DND-41 (cell line): ENCODE results near the gene COL8A2.

ENCODE experiments used
- EZH2 ChIP-seq: IDR thresholded peaks from 3 replicates; pipeline ENCODE4 v1.6.1; 2012; ENCODE audit warnings: borderline replicate concordance, low read depth, mild to moderate bottlenecking, moderate library complexity, low read length, inconsistent platforms; ENCODE audit not compliant: severe bottlenecking
- TF ChIP-seq, protein P1 (sequence below): IDR thresholded peaks from 2 replicates; pipeline ENCODE4 v1.5.1; 2012; ENCODE audit warnings: borderline replicate concordance, low read length, moderate library complexity, mild to moderate bottlenecking; ENCODE audit not compliant: poor library complexity, severe bottlenecking; ENCODE audit errors: extremely low read depth

DNA sequence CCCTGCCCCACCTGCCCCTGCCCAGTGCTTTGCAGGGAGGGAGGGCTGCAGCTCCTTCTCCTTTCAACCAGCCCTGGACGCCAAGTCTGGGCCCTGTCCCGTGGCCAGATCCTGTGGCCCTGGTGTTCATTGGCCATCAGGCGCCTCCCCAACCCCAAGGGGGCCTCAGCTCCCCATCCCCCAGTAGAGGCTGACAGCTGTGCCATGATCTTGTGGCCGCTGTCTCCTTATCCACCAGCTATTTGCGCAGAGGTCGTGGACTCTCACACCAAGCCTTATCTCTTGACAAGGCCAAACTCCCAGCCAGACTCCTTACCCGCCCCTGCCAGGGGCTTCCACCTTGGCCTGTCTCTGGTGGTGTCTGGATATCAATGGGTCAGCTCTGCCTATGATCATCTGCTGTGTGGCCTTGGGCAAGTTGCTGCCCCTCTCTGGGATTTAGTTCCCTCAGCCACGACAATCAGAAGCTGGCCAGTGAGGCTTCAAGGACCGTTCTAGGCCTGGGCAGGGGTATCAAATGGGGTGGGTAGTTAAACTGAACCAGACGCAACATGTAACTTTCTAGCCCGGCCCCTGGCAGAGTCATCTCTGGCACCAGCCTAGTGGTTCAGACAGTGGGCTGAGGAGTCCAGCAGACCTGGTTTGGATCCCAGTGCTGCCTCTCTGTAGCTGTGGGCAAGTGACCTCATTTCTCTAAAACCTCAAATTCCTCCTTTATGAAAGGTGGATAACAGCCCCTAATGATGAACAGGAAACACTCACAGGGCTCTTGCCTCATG lies 3.3 kb upstream of the COL8A2 start:
- TF ChIP-seq, protein P1, sequence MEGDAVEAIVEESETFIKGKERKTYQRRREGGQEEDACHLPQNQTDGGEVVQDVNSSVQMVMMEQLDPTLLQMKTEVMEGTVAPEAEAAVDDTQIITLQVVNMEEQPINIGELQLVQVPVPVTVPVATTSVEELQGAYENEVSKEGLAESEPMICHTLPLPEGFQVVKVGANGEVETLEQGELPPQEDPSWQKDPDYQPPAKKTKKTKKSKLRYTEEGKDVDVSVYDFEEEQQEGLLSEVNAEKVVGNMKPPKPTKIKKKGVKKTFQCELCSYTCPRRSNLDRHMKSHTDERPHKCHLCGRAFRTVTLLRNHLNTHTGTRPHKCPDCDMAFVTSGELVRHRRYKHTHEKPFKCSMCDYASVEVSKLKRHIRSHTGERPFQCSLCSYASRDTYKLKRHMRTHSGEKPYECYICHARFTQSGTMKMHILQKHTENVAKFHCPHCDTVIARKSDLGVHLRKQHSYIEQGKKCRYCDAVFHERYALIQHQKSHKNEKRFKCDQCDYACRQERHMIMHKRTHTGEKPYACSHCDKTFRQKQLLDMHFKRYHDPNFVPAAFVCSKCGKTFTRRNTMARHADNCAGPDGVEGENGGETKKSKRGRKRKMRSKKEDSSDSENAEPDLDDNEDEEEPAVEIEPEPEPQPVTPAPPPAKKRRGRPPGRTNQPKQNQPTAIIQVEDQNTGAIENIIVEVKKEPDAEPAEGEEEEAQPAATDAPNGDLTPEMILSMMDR, result no peak
- no peak for TF ChIP-seq EZH2
